Peyer's patch (tissue), 4 donors: ENCODE measurements around the gene STX3. TPM values are rescaled to one million over a fixed set of nuclear protein-coding genes. Genes with fewer than 3 reads are reported as not detected.
"Not testable (repeated sequence)": the region's sequence is repeated elsewhere in the genome, so short reads cannot be mapped to it uniquely, and the experiment has no call there.

ENCODE experiments used
- DNase-seq, 3 donors: peaks; one replicate each; pipeline ENCODE4 v3.0.0-alpha.2; 2017 to 2019
- H3K27ac ChIP-seq, 4 donors: fragments of 200-600 bp; sonication (generic); one replicate each; pipeline ENCODE4 v1.5.1; 2016 to 2019
- H3K27me3 ChIP-seq, 2 donors: fragments of 200-600 bp; sonication (generic); one replicate each; pipeline ENCODE4 v1.5.1; 2019
- H3K36me3 ChIP-seq, 3 donors: fragments of 200-600 bp; sonication (generic); one replicate each; pipeline ENCODE4 v1.5.1; 2016 to 2019
- H3K4me1 ChIP-seq, 4 donors: fragments of 200-600 bp; sonication (generic); one replicate each; pipeline ENCODE4 v1.5.1; 2016 to 2019
- H3K4me3 ChIP-seq, 4 donors: fragments of 200-600 bp; sonication (generic); 1 replicate in 3 of 4; 2 replicates in 1 of 4; pipeline ENCODE4 v1.5.1; 2016 to 2019; ENCODE audit warnings: mild to moderate bottlenecking in 1 of 4
- H3K9me3 ChIP-seq, 4 donors: fragments of 200-600 bp; sonication (generic); one replicate each; pipeline ENCODE4 v1.5.1; 2016 to 2019; ENCODE audit warnings: mild to moderate bottlenecking in 1 of 4
- CTCF ChIP-seq, 6 experiments: fragments of 450-650 bp in 4 of 6; fragments of 200-600 bp in 2 of 6; sonication (generic) in 1 of 6; IDR thresholded peaks; one replicate each; pipeline ENCODE4 v1.5.1; 2017 to 2019; ENCODE audit warnings: antibody characterized with exemption in 6 of 6, mild to moderate bottlenecking in 3 of 6, moderate library complexity in 1 of 6
- POLR2A ChIP-seq, 2 donors: fragments of 450-650 bp; IDR thresholded peaks; one replicate each; pipeline ENCODE4 v1.5.1; 2017; ENCODE audit warnings: antibody characterized with exemption in 2 of 2, mild to moderate bottlenecking in 2 of 2, moderate library complexity in 2 of 2
- total RNA-seq, 4 donors: library from RNA; depleted of rRNA; stranded (reverse); fragments of >200 nt; gene quantifications; one replicate each; pipeline ENCODE4 v1.1.0, GENCODE V29; 2016

Gene STX3
- total RNA-seq, 4 donors from 2014 or later, result 77.7 to 167 (median 121) TPM

DNA sequence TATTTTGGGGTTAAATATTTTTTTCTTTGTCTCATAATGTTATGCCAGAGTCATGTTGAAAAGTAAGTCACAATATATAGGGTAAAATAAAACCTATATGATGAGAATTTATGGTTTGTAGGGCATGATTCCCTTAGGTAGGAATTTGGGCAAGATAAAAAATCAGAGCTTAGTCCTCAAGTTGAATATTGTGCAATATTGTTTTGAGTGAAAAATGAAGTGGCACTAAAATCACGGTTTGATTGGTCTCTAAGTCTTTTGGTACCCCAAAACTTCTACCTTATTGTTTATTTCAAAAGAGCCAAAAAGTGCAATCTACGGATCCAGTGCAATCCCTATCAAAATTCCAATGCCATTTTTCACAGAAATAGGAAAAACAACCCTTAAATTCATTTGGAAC, 57.0 kb downstream of the STX3 start:
- Histone ChIP-seq H3K36me3 (peaks cover 0 to 13% (median 0%) of the 10 kb centered on the region in 3 donors), H3K4me3 (no peak overlapping the region), H3K4me1 (peaks cover 0 to 10% (median 3%) of the 10 kb centered on the region in 4 donors), H3K27ac (no peak overlapping the region), H3K9me3 (no peaks in the 10 kb centered on the region), H3K27me3 (no peaks in the 10 kb centered on the region)
- TF ChIP-seq CTCF (IDR thresholded peaks at IDR 0.05), result no peak
- no peak for DNase-seq

DNA sequence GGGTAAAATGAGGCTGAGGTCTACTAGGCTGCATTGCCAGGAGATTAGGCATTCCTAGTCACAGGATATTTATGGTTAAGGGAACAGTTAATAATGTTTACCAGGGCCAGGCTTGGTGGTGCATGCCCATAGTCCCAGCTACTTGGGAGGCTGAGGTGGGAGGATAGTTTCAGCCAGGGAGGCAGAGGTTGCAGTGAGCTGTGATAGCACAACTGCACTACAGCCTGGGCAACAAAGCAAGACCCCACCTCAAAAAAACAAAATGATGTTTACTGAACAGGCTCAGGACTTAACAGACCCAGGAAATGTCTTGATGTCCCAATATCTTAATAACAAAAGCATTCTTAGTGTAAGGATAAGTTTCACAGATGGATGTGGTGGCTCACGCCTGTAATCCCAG, 58.2 kb downstream of the STX3 start:
- no peak for DNase-seq
- Histone ChIP-seq H3K4me1 (peaks cover 0 to 10% (median 3%) of the 10 kb centered on the region in 4 donors), H3K36me3 (peaks cover 0 to 2% (median 0%) of the 10 kb centered on the region in 3 donors), H3K9me3 (no peaks in the 10 kb centered on the region), H3K4me3 (no peak overlapping the region), H3K27ac (no peak overlapping the region), H3K27me3 (no peaks in the 10 kb centered on the region)
- TF ChIP-seq CTCF (IDR thresholded peaks at IDR 0.05), result no peak
- no peak for TF ChIP-seq POLR2A (IDR thresholded peaks at IDR 0.05)

GRCh38 chr11:59814021-59814420, 58.8 kb downstream of the STX3 start:
- no peaks in the 10 kb centered on the region for H3K9me3 ChIP-seq
- no peaks in the 10 kb centered on the region for H3K27me3 ChIP-seq
- H3K36me3 ChIP-seq, result no peaks in the 10 kb centered on the region
- no peak for TF ChIP-seq POLR2A (IDR thresholded peaks at IDR 0.05)
- TF ChIP-seq CTCF (IDR thresholded peaks at IDR 0.05), result no peak
- H3K4me1 ChIP-seq, result peaks cover 0 to 10% (median 3%) of the 10 kb centered on the region in 4 donors
- no peak overlapping the region for H3K4me3 ChIP-seq
- H3K27ac ChIP-seq, result no peak overlapping the region
- DNase-seq, result no peak

DNA sequence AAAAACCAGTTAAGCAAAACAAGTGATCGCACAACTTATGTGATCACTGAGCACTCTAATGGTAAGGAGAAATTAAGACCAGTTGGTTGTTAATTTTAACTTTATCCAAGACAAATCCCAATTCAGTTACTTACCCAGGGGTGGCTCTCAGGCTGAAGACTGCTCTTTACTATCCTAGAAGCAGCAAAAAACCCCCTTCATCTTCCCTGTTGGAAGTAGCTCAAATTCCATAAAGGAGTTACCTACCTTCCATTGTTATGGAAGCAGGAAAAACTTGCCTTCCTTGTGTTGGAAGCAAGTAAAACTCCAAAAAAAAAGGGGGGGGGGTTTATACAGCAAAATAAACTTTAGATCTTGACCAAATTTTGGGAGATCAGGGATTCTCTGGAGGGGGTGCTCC, 60.6 kb downstream of the STX3 start:
- DNase-seq, result no peak
- TF ChIP-seq POLR2A (IDR thresholded peaks at IDR 0.05) (no peak), CTCF (IDR thresholded peaks at IDR 0.05) (no peak)
- Histone ChIP-seq H3K4me3 (no peak overlapping the region), H3K27ac (no peak overlapping the region), H3K27me3 (no peaks in the 10 kb centered on the region), H3K9me3 (no peaks in the 10 kb centered on the region), H3K36me3 (no peaks in the 10 kb centered on the region), H3K4me1 (peaks cover 0 to 3% (median 0%) of the 10 kb centered on the region in 4 donors)

DNA sequence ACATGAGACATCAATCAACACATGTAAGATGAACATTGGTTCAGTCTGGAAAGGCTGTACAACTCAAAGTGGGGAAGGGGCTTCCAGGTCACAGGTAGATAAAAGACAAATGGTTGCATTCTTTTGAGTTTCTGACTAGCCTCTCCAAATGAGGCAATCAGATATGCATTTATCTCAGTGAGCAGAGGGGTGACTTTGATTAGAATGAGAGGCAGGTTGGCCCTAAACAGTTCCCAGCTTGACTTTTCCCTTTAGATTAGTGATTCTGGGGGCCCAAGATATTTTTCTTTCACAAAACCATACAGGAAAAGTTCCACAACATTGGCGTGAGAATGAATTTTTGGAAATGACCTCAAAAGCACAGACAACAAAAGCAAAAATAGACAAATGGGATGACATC, 61.3 kb downstream of the STX3 start:
- H3K4me1 ChIP-seq, H3K9me3 ChIP-seq, H3K27me3 ChIP-seq, H3K36me3 ChIP-seq, DNase-seq, H3K27ac ChIP-seq, H3K4me3 ChIP-seq: not testable (repeated sequence)

- Histone ChIP-seq H3K27me3 (no peaks in the 10 kb centered on the region), H3K27ac (no peak overlapping the region), H3K36me3 (no peaks in the 10 kb centered on the region), H3K4me1 (no peaks in the 10 kb centered on the region), H3K4me3 (no peak overlapping the region), H3K9me3 (no peaks in the 10 kb centered on the region)
- DNase-seq, result no peak
- no peak for TF ChIP-seq CTCF (IDR thresholded peaks at IDR 0.05)
Measured at GRCh38 chr11:59818572-59818971, 63.4 kb downstream of the STX3 start.
